PFSK-1 (cell line): ENCODE measurements around the gene PGBD4.

Experiments
- FOXP2 ChIP-seq: optimal IDR thresholded peaks from 2 replicates; pipeline ENCODE3; 2011; ENCODE audit warnings: borderline replicate concordance, control low read depth, inconsistent platforms; ENCODE audit not compliant: insufficient read depth; ENCODE audit errors: extremely low read length, extremely low read depth
- POLR2AphosphoS5 ChIP-seq: IDR thresholded peaks from 2 replicates; pipeline ENCODE4 v1.6.1; 2012; ENCODE audit warnings: low read depth, mild to moderate bottlenecking, control low read depth, low read length, moderate library complexity
- REST ChIP-seq, 2 experiments: IDR thresholded peaks; 2 replicates each; pipeline versions ENCODE4 v1.6.1 to v1.8.0; 2011 to 2012; ENCODE audit warnings: low read depth in 2 of 2, low read length in 2 of 2, control low read depth in 1 of 2, inconsistent platforms in 1 of 2, mild to moderate bottlenecking in 1 of 2, moderate library complexity in 1 of 2; ENCODE audit not compliant: insufficient read depth in 1 of 2
- SIN3A ChIP-seq: IDR thresholded peaks from 2 replicates; pipeline ENCODE4 v1.6.1; 2012; ENCODE audit warnings: mild to moderate bottlenecking, low read length, moderate library complexity, borderline replicate concordance; ENCODE audit not compliant: insufficient read depth
- TAF1 ChIP-seq: IDR thresholded peaks from 2 replicates; pipeline ENCODE4 v1.6.1; 2012; ENCODE audit warnings: low read length, control low read depth, borderline replicate concordance; ENCODE audit not compliant: insufficient read depth

The PGBD4 gene

GRCh38 chr15:34147371-34148140 is 45.7 kb downstream of the PGBD4 start:
- TF ChIP-seq POLR2AphosphoS5 (no peak), TAF1 (no peak), SIN3A (no peak), FOXP2 (no peak)

GRCh38 chr15:34154725-34155204 is 52.9 kb downstream of the PGBD4 start:
- TF ChIP-seq REST (IDR thresholded peaks at IDR 0.05; ENCODE audit: insufficient read depth in 1 of 2, low read depth in 2 of 2, low read length in 2 of 2), result no peak
- TF ChIP-seq SIN3A, result no peak
- TF ChIP-seq POLR2AphosphoS5, result no peak
- TF ChIP-seq FOXP2, result no peak
- no peak for TF ChIP-seq TAF1

GRCh38 chr15:34155859-34156258 is 54.0 kb downstream of the PGBD4 start:
- no peak for TF ChIP-seq REST (IDR thresholded peaks at IDR 0.05; ENCODE audit: insufficient read depth in 1 of 2, low read depth in 2 of 2, low read length in 2 of 2)
- TF ChIP-seq SIN3A, result no peak
- no peak for TF ChIP-seq FOXP2
- no peak for TF ChIP-seq POLR2AphosphoS5
- no peak for TF ChIP-seq TAF1
